H9 (cell line): ENCODE measurements around the gene PON1. TPM values are rescaled to one million over a fixed set of nuclear protein-coding genes. Genes with fewer than 3 reads are reported as not detected.

Experiments
- DNase-seq: peaks from one replicate; pipeline ENCODE4 v3.0.0-alpha.2; 2017
- H2AFZ ChIP-seq: one replicate; pipeline ENCODE4 v1.6.1; 2013; ENCODE audit warnings: mild to moderate bottlenecking, low read length, control low read depth, moderate library complexity
- H2AK5ac ChIP-seq: 2 replicates; pipeline ENCODE4 v1.6.1; 2013; ENCODE audit warnings: low read length, control low read depth, mixed read lengths; ENCODE audit not compliant: insufficient read length
- H2BK120ac ChIP-seq: one replicate; pipeline ENCODE4 v1.6.1; 2013; ENCODE audit warnings: low read depth, mild to moderate bottlenecking, low read length, control low read depth, inconsistent platforms; ENCODE audit not compliant: poor library complexity, severe bottlenecking
- H2BK12ac ChIP-seq: 2 replicates; pipeline ENCODE4 v1.6.1; 2013; ENCODE audit warnings: low read length, control low read depth, mixed read lengths, low read depth; ENCODE audit not compliant: insufficient read length
- H2BK15ac ChIP-seq: 2 replicates; pipeline ENCODE4 v1.6.1; 2013; ENCODE audit warnings: low read depth, low read length, control low read depth
- H2BK20ac ChIP-seq: one replicate; pipeline ENCODE4 v1.6.1; 2013; ENCODE audit warnings: low read depth, mild to moderate bottlenecking, low read length, control low read depth, inconsistent platforms; ENCODE audit not compliant: poor library complexity, severe bottlenecking
- H2BK5ac ChIP-seq: 2 replicates; pipeline ENCODE4 v1.6.1; 2013; ENCODE audit warnings: low read length, control low read depth, mixed read lengths; ENCODE audit not compliant: insufficient read length
- H3K14ac ChIP-seq: 2 replicates; pipeline ENCODE4 v1.6.1; 2013; ENCODE audit warnings: low read length, control low read depth; ENCODE audit not compliant: insufficient read depth
- H3K18ac ChIP-seq: 2 replicates; pipeline ENCODE4 v1.6.1; 2013; ENCODE audit warnings: low read depth, mild to moderate bottlenecking, mixed read lengths, low read length, control low read depth; ENCODE audit not compliant: insufficient read length
- H3K23ac ChIP-seq: 2 replicates; pipeline ENCODE4 v1.6.1; 2013; ENCODE audit warnings: low read length, control low read depth, mixed read lengths, low read depth; ENCODE audit not compliant: insufficient read length
- H3K23me2 ChIP-seq: 2 replicates; pipeline ENCODE4 v1.6.1; 2013; ENCODE audit warnings: low read depth, mild to moderate bottlenecking, mixed read lengths, low read length, control low read depth; ENCODE audit not compliant: insufficient read length, poor library complexity, severe bottlenecking
- H3K27ac ChIP-seq: 2 replicates; pipeline ENCODE4 v1.5.1; 2013; ENCODE audit warnings: low read length, control low read depth, mixed read lengths, low read depth; ENCODE audit not compliant: insufficient read length
- H3K27me3 ChIP-seq: 2 replicates; pipeline ENCODE4 v1.6.1; 2013; ENCODE audit warnings: low read length, control low read depth, inconsistent platforms; ENCODE audit not compliant: insufficient read depth
- H3K4ac ChIP-seq: 2 replicates; pipeline ENCODE4 v1.6.1; 2013; ENCODE audit warnings: low read depth, mild to moderate bottlenecking, control low read depth, inconsistent platforms, low read length, moderate library complexity
- H3K4me1 ChIP-seq: 2 replicates; pipeline ENCODE4 v1.6.1; 2013; ENCODE audit warnings: low read length, control low read depth, inconsistent platforms; ENCODE audit not compliant: insufficient read depth
- H3K4me2 ChIP-seq: 2 replicates; pipeline ENCODE4 v1.6.1; 2013; ENCODE audit warnings: low read length, control low read depth, mixed read lengths; ENCODE audit not compliant: insufficient read length, insufficient read depth
- H3K56ac ChIP-seq: 2 replicates; pipeline ENCODE4 v1.6.1; 2013; ENCODE audit warnings: low read depth, mild to moderate bottlenecking, mixed read lengths, low read length, control low read depth; ENCODE audit not compliant: insufficient read length
- H3K79me1 ChIP-seq: 2 replicates; pipeline ENCODE4 v1.6.1; 2013; ENCODE audit warnings: low read depth, mild to moderate bottlenecking, moderate library complexity, low read length, control low read depth, inconsistent platforms; ENCODE audit not compliant: insufficient read depth, poor library complexity, severe bottlenecking
- H3K79me2 ChIP-seq: 2 replicates; pipeline ENCODE4 v1.6.1; 2013; ENCODE audit warnings: low read length, control low read depth, inconsistent platforms; ENCODE audit not compliant: insufficient read depth
- H3K9ac ChIP-seq: 2 replicates; pipeline ENCODE4 v1.6.1; 2013; ENCODE audit warnings: low read length, control low read depth, mixed read lengths; ENCODE audit not compliant: insufficient read length; ENCODE audit errors: extremely low read depth
- H3K9me3 ChIP-seq: one replicate; pipeline ENCODE4 v1.6.1; 2013; ENCODE audit warnings: low read depth, low read length, inconsistent platforms; ENCODE audit not compliant: control insufficient read depth
- H3T11ph ChIP-seq: one replicate; pipeline ENCODE4 v1.6.1; 2013; ENCODE audit warnings: mild to moderate bottlenecking, low read length, control low read depth, inconsistent platforms
- H4K20me1 ChIP-seq: one replicate; pipeline ENCODE4 v1.6.1; 2013; ENCODE audit not compliant: control insufficient read depth, insufficient read length, insufficient read depth
- H4K5ac ChIP-seq: 2 replicates; pipeline ENCODE4 v1.6.1; 2013; ENCODE audit warnings: low read depth, mild to moderate bottlenecking, mixed read lengths, low read length, control low read depth; ENCODE audit not compliant: insufficient read length
- H4K8ac ChIP-seq: replicated peaks from 2 replicates; pipeline ENCODE4 v1.6.1; 2013; ENCODE audit warnings: low read length, control low read depth, mixed read lengths, low read depth; ENCODE audit not compliant: insufficient read length
- H4K91ac ChIP-seq: 2 replicates; pipeline ENCODE4 v1.6.1; 2013; ENCODE audit warnings: low read depth, mild to moderate bottlenecking, moderate library complexity, mixed read lengths, low read length, control low read depth; ENCODE audit not compliant: insufficient read length
- H3K27ac Mint-ChIP-seq, 3 experiments: 2 replicates in 2 of 3; 3 replicates in 1 of 3; pipeline ENCODE4 v1.8.0; 2020 to 2021; ENCODE audit warnings: mixed read lengths in 3 of 3, mild to moderate bottlenecking in 1 of 3, moderate library complexity in 1 of 3
- H3K27me3 Mint-ChIP-seq: 2 replicates; pipeline ENCODE4 v1.8.0; 2021; ENCODE audit warnings: low read depth, mild to moderate bottlenecking, moderate library complexity, mixed read lengths
- H3K36me3 Mint-ChIP-seq, 3 experiments: 2 replicates in 2 of 3; 3 replicates in 1 of 3; pipeline ENCODE4 v1.8.0; 2020 to 2021; ENCODE audit warnings: low read depth in 3 of 3, mixed read lengths in 3 of 3; ENCODE audit not compliant: insufficient read depth in 1 of 3
- H3K4me1 Mint-ChIP-seq, 2 experiments: 2 replicates each; pipeline ENCODE4 v1.8.0; 2020; ENCODE audit warnings: mixed read lengths in 2 of 2
- H3K4me3 Mint-ChIP-seq, 2 experiments: 2 replicates in 1 of 2; 3 replicates in 1 of 2; pipeline ENCODE4 v1.8.0; 2020 to 2021; ENCODE audit warnings: mild to moderate bottlenecking in 2 of 2, mixed read lengths in 2 of 2, moderate library complexity in 1 of 2
- H3K9me3 Mint-ChIP-seq, 2 experiments: 2 replicates in 1 of 2; 3 replicates in 1 of 2; pipeline ENCODE4 v1.8.0; 2020; ENCODE audit warnings: mild to moderate bottlenecking in 2 of 2, mixed read lengths in 2 of 2, moderate library complexity in 1 of 2
- CTCF ChIP-seq: fragments of 200-600 bp; sonication (generic); conservative IDR thresholded peaks from 3 replicates; pipeline ENCODE4 v1.8.0; 2021; ENCODE audit warnings: antibody characterized with exemption, mild to moderate bottlenecking
- WGBS: extraction: QIAGEN DNeasy Blood & Tissue Kit; methylation state at CpG from one replicate; pipeline ENCODE4 v1.1.7; 2013; ENCODE audit warnings: missing lambda C conversion rate, low lambda C conversion rate, mixed read lengths; ENCODE audit not compliant: insufficient read length; ENCODE audit errors: extremely low coverage; 5-methylcytosine and 5-hydroxymethylcytosine counted together
- total RNA-seq: library from RNA; stranded (reverse); gene quantifications from 2 replicates; pipeline ENCODE4 v1.2.1, GENCODE V29; 2021

The PON1 gene
- total RNA-seq, 1 experiment from 2014 or later = 0.90 TPM

GRCh38 chr7:95262875-95263274 is 61.5 kb downstream of the PON1 start:
- H3K27me3 ChIP-seq = no peaks in the 10 kb centered on the region
- H3K79me1 ChIP-seq = no peaks in the 10 kb centered on the region
- H3K79me2 ChIP-seq = no peaks in the 10 kb centered on the region
- no peak overlapping the region for H3K4me2 ChIP-seq
- H3T11ph ChIP-seq = no peak overlapping the region
- WGBS = no CpG with 5 or more reads among the region's 2 CpGs
- H3K23me2 ChIP-seq = no peaks in the 10 kb centered on the region
- no peak overlapping the region for H2BK120ac ChIP-seq
- peaks cover 2% of the 10 kb centered on the region; the same call in 1 of the 2 replicates for H3K4me1 ChIP-seq
- TF ChIP-seq CTCF = no peak
- H3K14ac ChIP-seq = no peak overlapping the region
- no peak overlapping the region for H2AFZ ChIP-seq
- no peak overlapping the region for H3K9ac ChIP-seq
- no peak overlapping the region for H2BK12ac ChIP-seq
- no peak overlapping the region for H3K27ac Mint-ChIP-seq
- H4K8ac ChIP-seq = no peak overlapping the region
- no peaks in the 10 kb centered on the region for H3K9me3 ChIP-seq
- H3K23ac ChIP-seq = no peak overlapping the region
- H3K36me3 Mint-ChIP-seq = no peaks in the 10 kb centered on the region
- H4K5ac ChIP-seq = no peak overlapping the region
- H3K9me3 Mint-ChIP-seq = no peaks in the 10 kb centered on the region
- H2BK15ac ChIP-seq = no peak overlapping the region
- H3K4ac ChIP-seq = no peak overlapping the region
- H3K27ac ChIP-seq = no peak overlapping the region
- DNase-seq = no peak
- H4K91ac ChIP-seq = no peak overlapping the region
- no peak overlapping the region for H2BK20ac ChIP-seq
- H2BK5ac ChIP-seq = no peak overlapping the region
- H3K4me1 Mint-ChIP-seq = peaks cover 21 to 31% of the 10 kb centered on the region in 2 experiments
- no peaks in the 10 kb centered on the region for H3K27me3 Mint-ChIP-seq
- no peak overlapping the region for H3K56ac ChIP-seq
- no peak overlapping the region for H3K4me3 Mint-ChIP-seq
- no peak overlapping the region for H3K18ac ChIP-seq
- H2AK5ac ChIP-seq = no peak overlapping the region
- H4K20me1 ChIP-seq = no peaks in the 10 kb centered on the region
